ENCODE data around the gene FBXL14. TPM values are rescaled to one million over a fixed set of nuclear protein-coding genes. Genes with fewer than 3 reads are reported as not detected.

Gene FBXL14
- polyA plus RNA-seq, 1 of the 3 experiments (the other 2 are of a cell fraction): 11.3 TPM

Other genes starting within 250 kb of the FBXL14 start
- gene WNT5B, start 34.6 kb upstream of the FBXL14 start, polyA plus RNA-seq (2012; rRNA removed): 29.3 and 29.4 TPM in 2 replicates
- gene ADIPOR2, start 96.5 kb upstream of the FBXL14 start, polyA plus RNA-seq (2012; rRNA removed): 17.1 and 19.5 TPM in 2 replicates
- not detected in 2 replicates for gene LRTM2, start 226.0 kb upstream of the FBXL14 start, polyA plus RNA-seq (2012; rRNA removed)